B cell (primary cell): ENCODE results near the gene DNASE2B. TPM values are rescaled to one million over a fixed set of nuclear protein-coding genes. Genes with fewer than 3 reads are reported as not detected.

ENCODE experiments used
- ATAC-seq: fragments of 200-7000 bp; cut with Tn5 transposase; one replicate; pipeline ENCODE4 v1.10.0; 2021; ENCODE audit warnings: low read depth, mild to moderate bottlenecking, moderate number of reproducible peaks, moderate library complexity
- CTCF ChIA-PET: fragments of 350-600 bp; sonication (Branson Sonifier 250); formaldehyde crosslinking; loops from one replicate; lab custom pipeline; 2021; ENCODE audit warnings: antibody characterized with exemption, inconsistent platforms; lab: Charles Lee
- POLR2A ChIA-PET: fragments of 350-600 bp; sonication (Branson Sonifier 250); formaldehyde crosslinking; loops from one replicate; lab custom pipeline; 2021; ENCODE audit warnings: antibody characterized with exemption; lab: Charles Lee
- DNase-seq: peaks from one replicate; pipeline ENCODE4 v3.0.0; 2013
- H2AFZ ChIP-seq: 2 replicates; pipeline ENCODE4 v1.6.1; 2012; ENCODE audit warnings: mild to moderate bottlenecking, low read depth, low read length; ENCODE audit not compliant: insufficient read depth, poor library complexity, severe bottlenecking
- H3K27ac ChIP-seq, 2 donors: 1 replicate in 1 of 2; 2 replicates in 1 of 2; pipeline ENCODE4 v1.5.1; 2012 to 2013; ENCODE audit warnings: low read length in 2 of 2, mild to moderate bottlenecking in 2 of 2, moderate library complexity in 1 of 2
- H3K27me3 ChIP-seq, 4 experiments: fragments of 200-600 bp in 1 of 4; sonication (generic) in 1 of 4; replicated peaks in 1 of 4; 1 replicate in 2 of 4; 2 replicates in 2 of 4; pipeline versions ENCODE4 v1.6.1 to v1.7.0; 2013 to 2016; ENCODE audit warnings: low read length in 3 of 4, mild to moderate bottlenecking in 2 of 4, mixed read lengths in 1 of 4, moderate library complexity in 1 of 4; ENCODE audit not compliant: insufficient read depth in 4 of 4, control insufficient read depth in 3 of 4; ENCODE audit errors: control extremely low read depth in 1 of 4
- H3K36me3 ChIP-seq, 2 experiments: replicated peaks in 1 of 2; 1 replicate in 1 of 2; 2 replicates in 1 of 2; pipeline versions ENCODE4 v1.6.1 to v1.7.1; 2013; ENCODE audit warnings: low read length in 1 of 2; ENCODE audit not compliant: insufficient read depth in 2 of 2, control insufficient read depth in 1 of 2; ENCODE audit errors: control extremely low read depth in 1 of 2, extremely low read depth in 1 of 2
- H3K4me1 ChIP-seq, 2 donors: fragments of 200-600 bp in 1 of 2; sonication (generic) in 1 of 2; 1 replicate in 1 of 2; 2 replicates in 1 of 2; pipeline versions ENCODE4 v1.5.1 to v1.6.1; 2013 to 2017; ENCODE audit warnings: low read length in 2 of 2; ENCODE audit not compliant: control insufficient read depth in 2 of 2, insufficient read depth in 2 of 2
- H3K4me2 ChIP-seq: replicated peaks from 2 replicates; pipeline ENCODE3; 2012; ENCODE audit warnings: mild to moderate bottlenecking, low read depth, low read length; ENCODE audit not compliant: poor library complexity, severe bottlenecking
- H3K4me3 ChIP-seq, 5 experiments: fragments of 200-600 bp in 1 of 5; sonication (generic) in 1 of 5; 1 replicate in 3 of 5; 2 replicates in 2 of 5; pipeline versions ENCODE4 v1.5.1 to v1.7.0; 2011 to 2016; ENCODE audit warnings: low read length in 4 of 5, mild to moderate bottlenecking in 4 of 5, low read depth in 2 of 5, control low read depth in 1 of 5, moderate library complexity in 1 of 5; ENCODE audit not compliant: insufficient read depth in 1 of 5; ENCODE audit errors: control extremely low read depth in 1 of 5, extremely low read depth in 1 of 5
- H3K79me2 ChIP-seq: fragments of 200-600 bp; sonication (generic); one replicate; pipeline ENCODE4 v1.6.0; 2016; ENCODE audit warnings: low read length; ENCODE audit not compliant: control insufficient read depth, insufficient read depth
- H3K9ac ChIP-seq: fragments of 200-600 bp; sonication (generic); 2 replicates; pipeline ENCODE4 v1.6.1; 2017; ENCODE audit warnings: mild to moderate bottlenecking, low read length, moderate library complexity
- H3K9me3 ChIP-seq, 3 donors: one replicate each; pipeline versions ENCODE4 v1.6.1 to v1.7.1; 2013; ENCODE audit warnings: low read length in 2 of 3; ENCODE audit not compliant: control insufficient read depth in 2 of 3, insufficient read depth in 1 of 3; ENCODE audit errors: control extremely low read depth in 1 of 3
- H4K20me1 ChIP-seq: 2 replicates; pipeline ENCODE4 v1.6.0; 2012; ENCODE audit warnings: mild to moderate bottlenecking, low read length; ENCODE audit not compliant: insufficient read depth, control insufficient read depth, poor library complexity, severe bottlenecking
- H3K27ac Mint-ChIP-seq: one replicate; pipeline ENCODE4 v1.8.0; 2021; ENCODE audit warnings: mixed read lengths
- H3K27me3 Mint-ChIP-seq: one replicate; pipeline ENCODE4 v1.8.0; 2021; ENCODE audit warnings: mixed read lengths
- H3K4me1 Mint-ChIP-seq: one replicate; pipeline ENCODE4 v1.8.0; 2021; ENCODE audit warnings: mixed read lengths
- H3K4me3 Mint-ChIP-seq: one replicate; pipeline ENCODE4 v1.8.0; 2021; ENCODE audit warnings: mixed read lengths
- H3K9me3 Mint-ChIP-seq: one replicate; pipeline ENCODE4 v1.8.0; 2022; ENCODE audit warnings: mixed read lengths; ENCODE audit not compliant: insufficient read depth
- EZH2 ChIP-seq: IDR thresholded peaks from 2 replicates; pipeline ENCODE4 v1.6.1; 2012; ENCODE audit warnings: borderline replicate concordance, low read depth, mild to moderate bottlenecking, moderate library complexity, low read length; ENCODE audit not compliant: insufficient read depth, poor library complexity, severe bottlenecking
- WGBS: methylation state at CpG from one replicate; pipeline ENCODE4 v1.1.5; 2013; ENCODE audit warnings: missing lambda C conversion rate; ENCODE audit not compliant: insufficient coverage; 5-methylcytosine and 5-hydroxymethylcytosine counted together
- intact Hi-C: fragments of 100-400 bp; cut with micrococcal nuclease; formaldehyde crosslinking; loops from one replicate; pipeline ENCODE4 v1.10.0; 2022
- polyA plus RNA-seq: library from polyadenylated mRNA; depleted of rRNA; stranded (reverse); fragments of >200 nt; gene quantifications from 2 replicates; pipeline ENCODE4 v1.2.3, GENCODE V29; 2012
- total RNA-seq, 2 donors: library from RNA; stranded (reverse); fragments of 120-200 nt in 1 of 2; gene quantifications; 1 replicate in 1 of 2; 2 replicates in 1 of 2; pipeline versions ENCODE4 v1.2.3 to v1.2.4, GENCODE V29; 2013 to 2022
- TF ChIP-seq, protein P1 (sequence below): fragments of 200-600 bp; IDR thresholded peaks from one replicate; pipeline ENCODE4 v1.8.0; 2022; ENCODE audit warnings: antibody characterized with exemption, mild to moderate bottlenecking

DNASE2B gene
- total and polyA plus RNA-seq, 2 donors (not counting 1 experiment from before 2014, with no cell fraction given), result not detected

DNA sequence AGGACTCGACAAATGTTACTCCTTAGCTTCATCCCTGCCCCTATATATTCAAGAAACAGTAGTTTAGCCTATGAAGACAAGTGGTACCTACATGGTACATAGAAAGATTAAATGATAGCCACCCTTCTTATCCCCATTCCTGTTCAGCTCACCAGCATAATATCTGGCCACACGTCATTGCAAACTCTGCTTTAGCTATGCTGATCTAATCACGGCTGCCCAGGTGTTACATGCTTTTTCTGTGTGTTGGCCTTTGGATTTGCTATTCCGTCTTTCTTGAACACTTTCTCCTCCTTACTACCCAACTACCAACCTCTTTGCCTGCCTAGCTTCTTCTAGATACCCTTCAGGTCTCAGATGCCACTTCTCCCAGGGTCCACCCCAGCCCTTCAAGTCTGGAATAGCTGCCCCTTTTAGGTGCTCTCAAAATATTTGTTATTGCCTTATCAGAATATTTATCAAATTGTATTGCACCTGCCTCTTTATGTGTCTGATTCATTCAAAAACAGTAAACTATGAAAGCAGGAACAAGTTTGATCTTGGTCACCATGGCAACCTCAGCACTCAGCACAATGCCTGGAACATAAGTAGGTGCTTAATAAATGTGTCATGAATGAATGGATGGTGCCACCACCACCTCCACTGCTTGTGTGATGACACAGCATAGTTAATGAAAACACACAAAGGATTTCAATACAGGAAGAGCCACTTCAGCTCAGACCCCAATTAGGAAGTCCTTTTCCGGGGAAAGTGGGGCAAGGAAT, 11.4 kb upstream of the DNASE2B start:
- H3K36me3 ChIP-seq, result no peaks in the 10 kb centered on the region
- H3K4me2 ChIP-seq, result no peak overlapping the region
- ChIA-PET POLR2A (no interaction called here), CTCF (interaction anchor here (1.0 to 2.3 kb wide), 3 partner anchors 201 to 245 kb away, joined by 3 to 10 read pairs (median 4); partner anchors contain the start of gene PRKACB)
- H3K9me3 Mint-ChIP-seq, result no peaks in the 10 kb centered on the region
- no peaks in the 10 kb centered on the region for H3K9me3 ChIP-seq
- ATAC-seq, result no peak
- WGBS, result 93% methylated on average over 2 of the region's 5 CpGs
- no peak overlapping the region for H3K4me3 ChIP-seq
- peaks cover 2% of the 10 kb centered on the region for H3K4me1 Mint-ChIP-seq
- no peak overlapping the region for H3K27ac Mint-ChIP-seq
- H4K20me1 ChIP-seq, result no peaks in the 10 kb centered on the region
- no peak overlapping the region for H3K9ac ChIP-seq
- no peak overlapping the region for H3K27ac ChIP-seq
- TF ChIP-seq, protein P1, sequence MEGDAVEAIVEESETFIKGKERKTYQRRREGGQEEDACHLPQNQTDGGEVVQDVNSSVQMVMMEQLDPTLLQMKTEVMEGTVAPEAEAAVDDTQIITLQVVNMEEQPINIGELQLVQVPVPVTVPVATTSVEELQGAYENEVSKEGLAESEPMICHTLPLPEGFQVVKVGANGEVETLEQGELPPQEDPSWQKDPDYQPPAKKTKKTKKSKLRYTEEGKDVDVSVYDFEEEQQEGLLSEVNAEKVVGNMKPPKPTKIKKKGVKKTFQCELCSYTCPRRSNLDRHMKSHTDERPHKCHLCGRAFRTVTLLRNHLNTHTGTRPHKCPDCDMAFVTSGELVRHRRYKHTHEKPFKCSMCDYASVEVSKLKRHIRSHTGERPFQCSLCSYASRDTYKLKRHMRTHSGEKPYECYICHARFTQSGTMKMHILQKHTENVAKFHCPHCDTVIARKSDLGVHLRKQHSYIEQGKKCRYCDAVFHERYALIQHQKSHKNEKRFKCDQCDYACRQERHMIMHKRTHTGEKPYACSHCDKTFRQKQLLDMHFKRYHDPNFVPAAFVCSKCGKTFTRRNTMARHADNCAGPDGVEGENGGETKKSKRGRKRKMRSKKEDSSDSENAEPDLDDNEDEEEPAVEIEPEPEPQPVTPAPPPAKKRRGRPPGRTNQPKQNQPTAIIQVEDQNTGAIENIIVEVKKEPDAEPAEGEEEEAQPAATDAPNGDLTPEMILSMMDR, result no peak
- TF ChIP-seq EZH2, result no peak
- no peak for DNase-seq
- no peaks in the 10 kb centered on the region for H3K4me1 ChIP-seq
- no peak overlapping the region for H3K4me3 Mint-ChIP-seq
- H3K27me3 Mint-ChIP-seq, result no peaks in the 10 kb centered on the region
- no peak overlapping the region for H2AFZ ChIP-seq
- H3K27me3 ChIP-seq, result no peaks in the 10 kb centered on the region
- intact Hi-C loops, result no loop called here
- H3K79me2 ChIP-seq, result no peaks in the 10 kb centered on the region

- no peaks in the 10 kb centered on the region for H3K27me3 ChIP-seq
- H2AFZ ChIP-seq, result no peak overlapping the region
- no peak overlapping the region for H3K27ac Mint-ChIP-seq
- H3K4me1 Mint-ChIP-seq, result peaks cover 2% of the 10 kb centered on the region
- no peak overlapping the region for H3K4me3 ChIP-seq
- WGBS, result 78% methylated on average over 5 of the region's 8 CpGs
- no peak for TF ChIP-seq EZH2
- TF ChIP-seq, protein P1, result no peak
- H4K20me1 ChIP-seq, result no peaks in the 10 kb centered on the region
- peak; percentile 18 for DNase-seq
- no peaks in the 10 kb centered on the region for H3K36me3 ChIP-seq
- H3K27ac ChIP-seq, result no peak overlapping the region
- H3K4me3 Mint-ChIP-seq, result no peak overlapping the region
- H3K27me3 Mint-ChIP-seq, result no peaks in the 10 kb centered on the region
- no peak for ATAC-seq
- H3K9ac ChIP-seq, result no peak overlapping the region
- no peaks in the 10 kb centered on the region for H3K79me2 ChIP-seq
- H3K4me2 ChIP-seq, result no peak overlapping the region
- POLR2A ChIA-PET, result no interaction called here
- H3K4me1 ChIP-seq, result no peaks in the 10 kb centered on the region
- no peaks in the 10 kb centered on the region for H3K9me3 Mint-ChIP-seq
- intact Hi-C loops, result no loop called here
- no peaks in the 10 kb centered on the region for H3K9me3 ChIP-seq
- CTCF ChIA-PET, result interaction anchor here (1.0 to 2.3 kb wide), 3 partner anchors 202 to 246 kb away, joined by 3 to 10 read pairs (median 4); partner anchors contain the start of gene PRKACB
These were observed 10.7 kb upstream of the DNASE2B start for GRCh38 chr1:84387480-84388163.
